Measurements from ENCODE around the gene C10orf95. TPM values are rescaled to one million over a fixed set of nuclear protein-coding genes. Genes with fewer than 3 reads are reported as not detected.

The C10orf95 gene
- total and polyA plus RNA-seq, 2 donors (not counting 3 experiments of a cell fraction or from before 2014, with no cell fraction given), result 0.08 TPM; not detected in 1

GRCh38 chr10:102431452-102432124 lies 19.8 kb downstream of the C10orf95 start:
- peaks cover 11 to 22% of the 10 kb centered on the region in 2 experiments for H3K27me3 ChIP-seq (ENCODE audit: control insufficient read depth in 2 of 2, insufficient read depth in 2 of 2, low read length in 2 of 2)
- no TSS peak for BruUV-seq (replicated peaks)
- no peaks in the 10 kb centered on the region for H3K9me1 ChIP-seq (replicated peaks; ENCODE audit: control insufficient read depth, extremely low read depth, insufficient read depth, low read length)
- peak overlapping the region; percentile 47 for H2AFZ ChIP-seq (ENCODE audit: low read depth, low read length)
- dilution Hi-C loops (cut with MboI; ENCODE audit: extremely low pct_ligation_motif_present, low sequenced_read_pairs) (no loop called here), intact Hi-C loops (cut with micrococcal nuclease) (loop anchor here (1.0 kb wide), 1 partner anchor 9 kb away; no protein-coding TSS in a partner anchor)
- H3K4me3 ChIP-seq (replicated peaks in 1 of 3; ENCODE audit: insufficient read depth in 1 of 3, low read depth in 1 of 3, low read length in 3 of 3), result peak overlapping the region; percentile 53 to 87 (median 66)
- CTCF ChIA-PET, result interaction anchor here (0.7 to 2.4 kb wide), 9 partner anchors 10 to 262 kb away, joined by 3 to 25 read pairs (median 5); partner anchors contain the start of genes ACTR1A and FBXL15
- DNase-seq (ENCODE audit: low read depth, low spot score) (no peak), FAIRE-seq (peak; percentile 46)
- TF ChIP-seq FOS (IDR thresholded peaks at IDR 0.05; ENCODE audit: borderline replicate concordance, insufficient read depth, low read length), result no peak
- H4K20me1 ChIP-seq (replicated peaks; ENCODE audit: control insufficient read depth, extremely low read depth, insufficient read depth, low read length), result no peaks in the 10 kb centered on the region
- peaks cover 7% of the 10 kb centered on the region for H3K4me1 ChIP-seq (ENCODE audit: control insufficient read depth, extremely low read depth, insufficient read depth, low read length)
- H3K9me3 ChIP-seq (replicated peaks; ENCODE audit: control insufficient read depth, insufficient read depth, low read length), result no peaks in the 10 kb centered on the region
- H3K79me2 ChIP-seq (ENCODE audit: control insufficient read depth, insufficient read depth, low read length), result peaks cover 9% of the 10 kb centered on the region
- peak overlapping the region; percentile 17 for H3K27ac ChIP-seq (ENCODE audit: insufficient read depth, low read depth, low read length)
- no peaks in the 10 kb centered on the region for H3K36me3 ChIP-seq (ENCODE audit: control insufficient read depth in 2 of 2, extremely low read depth in 1 of 2, insufficient read depth in 2 of 2, low read length in 2 of 2)
- POLR2A ChIA-PET, result interaction anchor here (0.8 to 1.1 kb wide), 2 partner anchors 11 to 44 kb away, joined by 5 to 6 read pairs; partner anchors contain the start of gene FBXL15
- H3K9ac ChIP-seq (replicated peaks; ENCODE audit: extremely low read depth, insufficient read depth, low read length), result peak overlapping the region; percentile 78
- H3K4me2 ChIP-seq (ENCODE audit: insufficient read depth, low read length), result peak overlapping the region; percentile 78

GRCh38 chr10:102429468-102429867 lies 21.9 kb downstream of the C10orf95 start:
- Histone ChIP-seq H3K27me3 (ENCODE audit: control insufficient read depth in 2 of 2, insufficient read depth in 2 of 2, low read length in 2 of 2) (peaks cover 4 to 8% of the 10 kb centered on the region in 2 experiments), H2AFZ (ENCODE audit: low read depth, low read length) (no peak overlapping the region), H3K4me1 (ENCODE audit: control insufficient read depth, extremely low read depth, insufficient read depth, low read length) (peaks cover 7% of the 10 kb centered on the region), H4K20me1 (replicated peaks; ENCODE audit: control insufficient read depth, extremely low read depth, insufficient read depth, low read length) (no peaks in the 10 kb centered on the region), H3K9ac (replicated peaks; ENCODE audit: extremely low read depth, insufficient read depth, low read length) (no peak overlapping the region), H3K9me3 (replicated peaks; ENCODE audit: control insufficient read depth, insufficient read depth, low read length) (no peaks in the 10 kb centered on the region), H3K79me2 (ENCODE audit: control insufficient read depth, insufficient read depth, low read length) (peaks cover 9% of the 10 kb centered on the region), H3K36me3 (ENCODE audit: control insufficient read depth in 2 of 2, extremely low read depth in 1 of 2, insufficient read depth in 2 of 2, low read length in 2 of 2) (no peaks in the 10 kb centered on the region), H3K27ac (ENCODE audit: insufficient read depth, low read depth, low read length) (no peak overlapping the region), H3K9me1 (replicated peaks; ENCODE audit: control insufficient read depth, extremely low read depth, insufficient read depth, low read length) (no peaks in the 10 kb centered on the region), H3K4me3 (replicated peaks in 1 of 3; ENCODE audit: insufficient read depth in 1 of 3, low read depth in 1 of 3, low read length in 3 of 3) (no peak overlapping the region), H3K4me2 (ENCODE audit: insufficient read depth, low read length) (no peak overlapping the region)
- CTCF ChIA-PET, result no interaction called here
- TF ChIP-seq CTCF (IDR thresholded peaks at IDR 0.05; ENCODE audit: extremely low read depth in 1 of 2, insufficient read depth in 1 of 2, low read depth in 1 of 2, low read length in 2 of 2) (no peak), FOS (IDR thresholded peaks at IDR 0.05; ENCODE audit: borderline replicate concordance, insufficient read depth, low read length) (no peak), MYC (IDR thresholded peaks at IDR 0.05; ENCODE audit: low read depth, low read length) (no peak), EZH2 (IDR thresholded peaks at IDR 0.05; ENCODE audit: borderline replicate concordance, low read depth, low read length, severe bottlenecking) (no peak), POLR2AphosphoS5 (IDR thresholded peaks at IDR 0.05; ENCODE audit: insufficient read depth, low read depth, low read length) (no peak), JUN (IDR thresholded peaks at IDR 0.05; ENCODE audit: borderline replicate concordance, insufficient read depth, insufficient read length, low read depth) (no peak), MAX (IDR thresholded peaks at IDR 0.05; ENCODE audit: insufficient read depth, insufficient read length) (no peak), GATA2 (IDR thresholded peaks at IDR 0.05; ENCODE audit: insufficient read depth, insufficient read length, low read depth, low read length) (no peak), POLR2A (IDR thresholded peaks at IDR 0.05; ENCODE audit: low read depth, low read length) (no peak)
- BruUV-seq (replicated peaks), result no TSS peak
- POLR2A ChIA-PET, result no interaction called here
- no peak for FAIRE-seq
- dilution Hi-C loops (cut with MboI; ENCODE audit: extremely low pct_ligation_motif_present, low sequenced_read_pairs), result no loop called here
- intact Hi-C loops (cut with micrococcal nuclease), result no loop called here
- DNase-seq (ENCODE audit: low read depth, low spot score), result no peak
